OCI-LY3 (cell line): ENCODE results near the gene INPP5K.

Experiments used
- H2AFZ ChIP-seq: fragments of 200-600, 300-600 bp; shearing (Covaris generic); 2 replicates; pipeline ENCODE4 v1.6.0; 2014; ENCODE audit warnings: antibody characterized with exemption, low read depth, low read length
- H3K27ac ChIP-seq: fragments of 200-600, 300-600 bp; sonication (generic); 2 replicates; pipeline ENCODE4 v1.5.1; 2014; ENCODE audit warnings: mild to moderate bottlenecking, low read length, moderate library complexity, mixed read lengths
- H3K27me3 ChIP-seq: fragments of 200-600, 300-600 bp; sonication (generic); 2 replicates; pipeline ENCODE4 v1.6.1; 2014; ENCODE audit warnings: low read depth, low read length, mixed read lengths
- H3K36me3 ChIP-seq: fragments of 200-600, 300-600 bp; sonication (generic); replicated peaks from 2 replicates; pipeline ENCODE3; 2014; ENCODE audit warnings: low read depth, low read length, mixed read lengths
- H3K4me1 ChIP-seq: fragments of 300-600, 200-600 bp; sonication (generic); 2 replicates; pipeline ENCODE4 v1.6.1; 2014; ENCODE audit warnings: low read length, mixed read lengths
- H3K4me2 ChIP-seq: fragments of 200-600, 300-600 bp; sonication (generic); 2 replicates; pipeline ENCODE4 v1.6.1; 2014; ENCODE audit warnings: low read length, mixed read lengths
- H3K4me3 ChIP-seq: fragments of 300-600, 200-600 bp; sonication (generic); 2 replicates; pipeline ENCODE4 v1.5.1; 2014; ENCODE audit warnings: antibody characterized with exemption, mild to moderate bottlenecking, low read length, moderate library complexity
- H3K79me2 ChIP-seq: fragments of 300-600, 200-600 bp; shearing (Covaris generic); 2 replicates; pipeline ENCODE4 v1.6.1; 2014; ENCODE audit warnings: mild to moderate bottlenecking, low read length, mixed read lengths
- H3K9ac ChIP-seq: fragments of 300-600, 200-600 bp; shearing (Covaris generic); 2 replicates; pipeline ENCODE4 v1.6.0; 2014; ENCODE audit warnings: mild to moderate bottlenecking, low read length, moderate library complexity
- H3K9me3 ChIP-seq: fragments of 200-600, 300-600 bp; shearing (Covaris generic); 2 replicates; pipeline ENCODE4 v1.6.1; 2014; ENCODE audit warnings: low read length, mixed read lengths; ENCODE audit not compliant: insufficient read depth
- H4K20me1 ChIP-seq: fragments of 200-600, 300-600 bp; sonication (generic); 2 replicates; pipeline ENCODE4 v1.6.1; 2016; ENCODE audit warnings: low read length, mixed read lengths; ENCODE audit not compliant: insufficient read depth
- CTCF ChIP-seq: fragments of 200-600, 300-600 bp; sonication (generic); IDR thresholded peaks from 2 replicates; pipeline ENCODE4 v1.5.1; 2014; ENCODE audit warnings: antibody characterized with exemption, low read length, low read depth
- EZH2phosphoT487 ChIP-seq: fragments of 200-600 bp; shearing (Covaris generic); IDR thresholded peaks from 2 replicates; pipeline ENCODE4 v1.6.1; 2018; ENCODE audit warnings: antibody characterized with exemption, mixed run types, low read depth

Gene INPP5K

GRCh38 chr17:1475321-1475854 is 41.0 kb downstream of the INPP5K start:
- no peak for TF ChIP-seq EZH2phosphoT487
- no peak for TF ChIP-seq CTCF
- Histone ChIP-seq H3K4me2 (no peak overlapping the region), H3K27me3 (no peaks in the 10 kb centered on the region), H3K36me3 (peaks cover 2% of the 10 kb centered on the region), H3K4me1 (peaks cover 9% of the 10 kb centered on the region), H3K4me3 (no peak overlapping the region), H3K9ac (no peak overlapping the region), H3K9me3 (no peaks in the 10 kb centered on the region), H3K79me2 (no peaks in the 10 kb centered on the region), H2AFZ (no peak overlapping the region), H4K20me1 (no peaks in the 10 kb centered on the region), H3K27ac (no peak overlapping the region)

- H3K9ac ChIP-seq, result no peak overlapping the region
These were observed 41.8 kb downstream of the INPP5K start for GRCh38 chr17:1474402-1475189.

GRCh38 chr17:1473841-1474240 is 42.6 kb downstream of the INPP5K start:
- Histone ChIP-seq H3K27me3 (no peaks in the 10 kb centered on the region), H4K20me1 (no peaks in the 10 kb centered on the region), H3K4me3 (no peak overlapping the region), H3K79me2 (no peaks in the 10 kb centered on the region), H3K4me2 (no peak overlapping the region), H3K36me3 (peaks cover 9% of the 10 kb centered on the region), H3K4me1 (peaks cover 9% of the 10 kb centered on the region), H3K9ac (no peak overlapping the region), H3K9me3 (no peaks in the 10 kb centered on the region), H2AFZ (no peak overlapping the region), H3K27ac (no peak overlapping the region)
- TF ChIP-seq EZH2phosphoT487, result no peak
- no peak for TF ChIP-seq CTCF

More at GRCh38 chr17:1474402-1475189, 41.8 kb downstream of the INPP5K start:
- H3K79me2 ChIP-seq, result no peaks in the 10 kb centered on the region
- no peak overlapping the region for H2AFZ ChIP-seq
- H3K4me1 ChIP-seq, result peaks cover 9% of the 10 kb centered on the region
- no peak overlapping the region for H3K4me2 ChIP-seq
- TF ChIP-seq EZH2phosphoT487 (no peak), CTCF (no peak)
- H3K27ac ChIP-seq, result no peak overlapping the region
- H4K20me1 ChIP-seq, result no peaks in the 10 kb centered on the region
- H3K9me3 ChIP-seq, result no peaks in the 10 kb centered on the region
- H3K27me3 ChIP-seq, result no peaks in the 10 kb centered on the region
- H3K36me3 ChIP-seq, result peaks cover 2% of the 10 kb centered on the region
- H3K4me3 ChIP-seq, result no peak overlapping the region

GRCh38 chr17:1473170-1473569 is 43.2 kb downstream of the INPP5K start:
- Histone ChIP-seq H3K79me2 (no peaks in the 10 kb centered on the region), H3K4me2 (no peak overlapping the region), H2AFZ (no peak overlapping the region), H3K4me3 (no peak overlapping the region), H3K27me3 (no peaks in the 10 kb centered on the region), H3K27ac (no peak overlapping the region), H3K4me1 (peaks cover 9% of the 10 kb centered on the region), H4K20me1 (no peaks in the 10 kb centered on the region), H3K9me3 (no peaks in the 10 kb centered on the region), H3K9ac (no peak overlapping the region), H3K36me3 (peaks cover 10% of the 10 kb centered on the region)
- TF ChIP-seq EZH2phosphoT487 (no peak), CTCF (no peak)
